AG04449 (cell line): ENCODE measurements around the gene NIT2.
"Not testable (repeated sequence)": the region's sequence is repeated elsewhere in the genome, so short reads cannot be mapped to it uniquely, and the experiment has no call there.

ENCODE experiments used
- CTCF ChIA-PET: fragments of 350-600 bp; formaldehyde crosslinking; extraction: SDS; loops from one replicate; lab custom pipeline; 2021; ENCODE audit warnings: antibody characterized with exemption; lab: Yijun Ruan, JAX
- POLR2A ChIA-PET: fragments of 400-600, 350-600 bp; formaldehyde crosslinking; extraction: SDS; loops from one replicate; lab custom pipeline; 2020; ENCODE audit warnings: antibody characterized with exemption, inconsistent platforms; lab: Yijun Ruan, JAX
- DNase-seq: peaks from one replicate; pipeline ENCODE4 v3.0.0-alpha.2; 2010; ENCODE audit warnings: low read depth, low spot score
- H3K4me3 ChIP-seq: 2 replicates; pipeline ENCODE4 v1.5.1; 2011; ENCODE audit warnings: low read depth, mild to moderate bottlenecking, control low read depth, low read length
- CTCF ChIP-seq: IDR thresholded peaks from one replicate; pipeline ENCODE4 v1.5.1; 2011; ENCODE audit warnings: mild to moderate bottlenecking, moderate library complexity, low read length, control low read depth, inconsistent platforms; ENCODE audit not compliant: insufficient read depth; ENCODE audit errors: missing control alignments

The NIT2 gene

GRCh38 chr3:100331660-100332059 lies 2.9 kb upstream of the NIT2 start:
- CTCF ChIA-PET = interaction anchor here (1.4 kb wide), 1 partner anchor 500 kb away, joined by 3 read pairs; no protein-coding TSS in a partner anchor
- no peak for DNase-seq
- no peak for TF ChIP-seq CTCF
- no peak overlapping the region for H3K4me3 ChIP-seq
- POLR2A ChIA-PET = no interaction called here

DNA sequence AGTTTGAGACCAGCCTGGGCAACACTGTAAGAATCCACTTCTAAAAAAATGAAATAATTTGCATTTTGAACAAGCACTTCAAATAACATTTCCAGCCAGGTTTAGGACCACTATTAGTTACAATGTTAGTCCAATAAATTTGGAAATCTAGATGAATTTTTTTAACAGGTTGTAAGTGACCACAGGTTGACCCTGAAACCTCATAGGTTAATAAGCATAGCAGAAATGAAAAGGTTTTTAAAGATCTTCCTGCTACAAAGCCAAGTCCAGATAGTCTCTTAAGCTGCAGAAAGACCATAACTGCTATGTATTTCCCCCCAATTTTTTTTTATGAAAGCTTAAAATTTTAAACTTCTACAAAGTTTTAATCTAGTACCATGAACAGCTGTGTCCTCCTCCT lies 1.5 kb upstream of the NIT2 start:
- no peak overlapping the region for H3K4me3 ChIP-seq
- DNase-seq = no peak
- ChIA-PET CTCF (interaction anchor here (1.1 kb wide), 1 partner anchor 17 kb away, joined by 6 read pairs; no protein-coding TSS in a partner anchor), POLR2A (interaction anchor here (0.6 kb wide), 1 partner anchor 160 kb away, joined by 3 read pairs; no protein-coding TSS in a partner anchor)
- TF ChIP-seq CTCF = no peak

- ChIA-PET POLR2A (interaction anchor here (1.0 kb wide), 1 partner anchor 67 kb away, joined by 3 read pairs; the partner anchor contains the start of genes LNP1 and TOMM70), CTCF (interaction anchor here (0.9 kb wide), 1 partner anchor 502 kb away, joined by 6 read pairs; no protein-coding TSS in a partner anchor)
- DNase-seq = no peak
- H3K4me3 ChIP-seq = peak overlapping the region; percentile 65
- TF ChIP-seq CTCF = no peak
Observed at GRCh38 chr3:100333970-100334487, 528 bp upstream of the NIT2 start.

GRCh38 chr3:100335434-100335833 lies 877 bp downstream of the NIT2 start:
- ChIA-PET POLR2A (interaction anchor here (0.7 kb wide), 1 partner anchor 128 kb away, joined by 3 read pairs; no protein-coding TSS in a partner anchor), CTCF (interaction anchor here (1.2 kb wide), 1 partner anchor 20 kb away, joined by 4 read pairs; no protein-coding TSS in a partner anchor)

GRCh38 chr3:100336229-100336628 lies 1.7 kb downstream of the NIT2 start:
- CTCF ChIA-PET = interaction anchor here (1.2 kb wide), 1 partner anchor 19 kb away, joined by 4 read pairs; no protein-coding TSS in a partner anchor
- POLR2A ChIA-PET, DNase-seq, H3K4me3 ChIP-seq: not testable (repeated sequence)

More at GRCh38 chr3:100335434-100335833, 877 bp downstream of the NIT2 start:
- TF ChIP-seq CTCF = no peak
- H3K4me3 ChIP-seq = peak overlapping the region; percentile 65
- no peak for DNase-seq

DNA sequence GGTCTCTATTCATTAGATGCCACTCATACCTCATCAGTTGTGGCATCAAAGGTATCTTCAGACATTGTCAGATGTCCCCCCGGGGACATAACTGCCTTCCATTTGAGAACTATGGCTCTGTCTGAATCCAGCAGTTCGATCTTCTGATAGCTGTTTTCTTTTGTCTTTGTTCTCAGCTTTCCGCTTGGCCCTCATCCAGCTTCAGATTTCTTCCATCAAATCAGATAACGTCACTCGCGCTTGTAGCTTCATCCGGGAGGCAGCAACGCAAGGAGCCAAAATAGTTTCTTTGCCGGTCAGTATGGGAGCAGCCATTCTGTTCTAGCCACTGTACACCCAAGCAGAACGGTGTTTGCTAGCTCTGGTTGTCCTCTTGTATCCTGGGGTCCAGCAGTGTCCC lies 4.4 kb downstream of the NIT2 start:
- ChIA-PET CTCF (interaction anchor here (1.1 kb wide), 1 partner anchor 23 kb away, joined by 4 read pairs; no protein-coding TSS in a partner anchor), POLR2A (no interaction called here)
- no peak overlapping the region for H3K4me3 ChIP-seq
- TF ChIP-seq CTCF = no peak
- DNase-seq = no peak

DNA sequence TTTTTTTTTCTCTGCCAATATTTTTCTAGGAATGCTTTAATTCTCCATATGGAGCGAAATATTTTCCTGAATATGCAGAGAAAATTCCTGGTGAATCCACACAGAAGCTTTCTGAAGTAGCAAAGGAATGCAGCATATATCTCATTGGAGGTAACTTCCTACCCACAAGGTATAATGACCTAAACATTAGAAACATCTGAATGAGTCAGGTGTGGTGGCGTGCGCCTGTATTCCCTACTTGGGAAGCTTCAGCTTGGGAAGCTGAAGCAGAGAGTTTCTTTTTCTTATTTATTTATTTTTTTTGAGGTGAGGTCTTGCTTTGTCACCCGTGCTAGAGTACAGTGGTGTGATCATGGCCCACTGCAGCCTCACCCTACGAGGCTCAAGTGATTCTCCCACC lies 5.2 kb downstream of the NIT2 start:
- ChIA-PET CTCF (interaction anchor here (1.1 kb wide), 1 partner anchor 24 kb away, joined by 4 read pairs; no protein-coding TSS in a partner anchor), POLR2A (no interaction called here)
- no peak for DNase-seq
- no peak for TF ChIP-seq CTCF
- H3K4me3 ChIP-seq = no peak overlapping the region
